Measurements from ENCODE around the gene TAF3.
"Not testable (repeated sequence)": the region's sequence is repeated elsewhere in the genome, so short reads cannot be mapped to it uniquely, and the experiment has no call there.

TAF3 gene

GRCh38 chr10:7972367-7972766, 154.1 kb downstream of the TAF3 start:
- DNase-seq = no peak

- DNase-seq = no peak
Observed at GRCh38 chr10:7980196-7980595, 161.9 kb downstream of the TAF3 start.

- DNase-seq = no peak
Observed at GRCh38 chr10:7982727-7983126, 164.4 kb downstream of the TAF3 start.

- DNase-seq = no peak
Observed at GRCh38 chr10:7984325-7984724, 166.0 kb downstream of the TAF3 start.

- DNase-seq = no peak
Observed at GRCh38 chr10:7984896-7985295, 166.6 kb downstream of the TAF3 start.

GRCh38 chr10:7986851-7987250, 168.5 kb downstream of the TAF3 start:
- DNase-seq = no peak

- no peak for DNase-seq
Observed at GRCh38 chr10:7988989-7989388, 170.7 kb downstream of the TAF3 start.

- no peak for DNase-seq
Observed at GRCh38 chr10:7998831-7999230, 180.5 kb downstream of the TAF3 start.

- DNase-seq = no peak
Observed at GRCh38 chr10:8004469-8005000, 186.2 kb downstream of the TAF3 start.

- no peak for DNase-seq
Observed at GRCh38 chr10:8006274-8006999, 188.1 kb downstream of the TAF3 start.

GRCh38 chr10:8009031-8009430, 190.7 kb downstream of the TAF3 start:
- DNase-seq = no peak

GRCh38 chr10:8013006-8013405, 194.7 kb downstream of the TAF3 start:
- no peak for DNase-seq

- no peak for DNase-seq
Observed at GRCh38 chr10:8013619-8014018, 195.3 kb downstream of the TAF3 start.

GRCh38 chr10:8014649-8015048, 196.3 kb downstream of the TAF3 start:
- no peak for DNase-seq

- DNase-seq = no peak
Observed at GRCh38 chr10:8017277-8017676, 199.0 kb downstream of the TAF3 start.

GRCh38 chr10:8023321-8023720, 205.0 kb downstream of the TAF3 start:
- DNase-seq = no peak

GRCh38 chr10:8023851-8024250, 205.5 kb downstream of the TAF3 start:
- DNase-seq = no peak

- DNase-seq = no peak
Observed at GRCh38 chr10:8026349-8027259, 208.3 kb downstream of the TAF3 start.

GRCh38 chr10:8031211-8031610, 212.9 kb downstream of the TAF3 start:
- not testable (repeated sequence) for DNase-seq

GRCh38 chr10:8032558-8032957, 214.3 kb downstream of the TAF3 start:
- no peak for DNase-seq

GRCh38 chr10:8033812-8034465, 215.6 kb downstream of the TAF3 start:
- DNase-seq = peak in 1 of 2 experiments; percentile 27

- peak; percentile 39 to 40 for DNase-seq
Observed at GRCh38 chr10:8034466-8035005, 216.2 kb downstream of the TAF3 start.
